SK-N-SH treated with all-trans-retinoic acid at 6 μM for 48 hours (cell line): Measurements from ENCODE around the gene DRD2.

Experiments used
- ARNTL ChIP-seq: fragments of 450-650 bp; formaldehyde crosslinking; IDR thresholded peaks from 2 replicates; pipeline ENCODE4 v1.5.0; 2020; ENCODE audit warnings: low read depth, mild to moderate bottlenecking, moderate library complexity, borderline replicate concordance
- PATZ1 ChIP-seq: fragments of 250-450 bp; sonication (Bioruptor Pico); IDR thresholded peaks from 2 replicates; pipeline ENCODE4 v1.8.0; 2020; ENCODE audit warnings: mild to moderate bottlenecking, moderate library complexity, borderline replicate concordance
- RARB ChIP-seq: fragments of 250-450 bp; sonication (Bioruptor Pico); IDR thresholded peaks from 2 replicates; pipeline ENCODE4 v1.8.0; 2021; ENCODE audit warnings: mild to moderate bottlenecking, moderate library complexity
- ZNF8 ChIP-seq: fragments of 450-650 bp; formaldehyde crosslinking; IDR thresholded peaks from 2 replicates; pipeline ENCODE4 v1.5.0; 2020; ENCODE audit warnings: mild to moderate bottlenecking, moderate library complexity

GRCh38 chr11:113505046-113505445 is 29.8 kb upstream of the DRD2 start:
- no peak for TF ChIP-seq ZNF8 (CRISPR knock-in tag)
- no peak for TF ChIP-seq ARNTL (CRISPR knock-in tag)
- no peak for TF ChIP-seq RARB (CRISPR knock-in tag)
- no peak for TF ChIP-seq PATZ1 (CRISPR knock-in tag)
